Tongue (tissue), 2 donors: ENCODE measurements around the gene FRMD1. TPM values are rescaled to one million over a fixed set of nuclear protein-coding genes. Genes with fewer than 3 reads are reported as not detected.

Experiments used
- DNase-seq: peaks from one replicate; pipeline ENCODE4 v3.0.0-alpha.2; 2015
- total RNA-seq: library from RNA; depleted of rRNA; stranded (reverse); fragments of >200 nt; gene quantifications from one replicate; pipeline ENCODE4 v1.2.3, GENCODE V29; 2014

Gene FRMD1
- total RNA-seq, 1 donor from 2014 or later, result 0.41 TPM

GRCh38 chr6:168054765-168055560, 24.0 kb downstream of the FRMD1 start:
- peak; percentile 58 for DNase-seq

DNA sequence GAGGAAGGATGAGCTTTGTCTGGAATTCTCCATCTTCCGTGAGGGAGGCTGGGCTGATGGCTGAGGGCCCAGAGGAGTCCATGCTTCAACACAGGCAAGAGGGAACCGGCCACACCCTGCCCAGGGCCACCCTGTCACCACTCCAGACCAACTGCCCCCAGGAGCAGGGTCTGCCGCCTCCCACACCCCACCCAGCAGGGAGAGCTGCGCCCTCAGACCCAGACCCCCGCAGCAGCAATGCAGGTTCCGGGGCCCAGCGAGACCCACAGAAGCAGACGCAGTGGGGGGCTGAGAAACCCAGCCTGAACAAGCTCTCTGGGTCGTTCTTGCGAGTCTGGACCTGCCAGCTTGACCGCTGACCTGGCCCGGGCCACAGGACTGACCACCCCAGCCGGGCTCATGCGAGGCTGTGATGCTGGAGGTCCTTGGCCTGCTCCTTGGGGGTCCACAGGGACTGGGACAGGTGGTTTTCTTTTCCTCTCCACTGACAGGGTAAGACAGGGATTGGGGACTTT, 25.0 kb downstream of the FRMD1 start:
- no peak for DNase-seq

GRCh38 chr6:168053086-168053956, 25.7 kb downstream of the FRMD1 start:
- DNase-seq, result no peak

GRCh38 chr6:168052291-168052891, 26.6 kb downstream of the FRMD1 start:
- no peak for DNase-seq

GRCh38 chr6:168051648-168052047, 27.4 kb downstream of the FRMD1 start:
- DNase-seq, result no peak

DNA sequence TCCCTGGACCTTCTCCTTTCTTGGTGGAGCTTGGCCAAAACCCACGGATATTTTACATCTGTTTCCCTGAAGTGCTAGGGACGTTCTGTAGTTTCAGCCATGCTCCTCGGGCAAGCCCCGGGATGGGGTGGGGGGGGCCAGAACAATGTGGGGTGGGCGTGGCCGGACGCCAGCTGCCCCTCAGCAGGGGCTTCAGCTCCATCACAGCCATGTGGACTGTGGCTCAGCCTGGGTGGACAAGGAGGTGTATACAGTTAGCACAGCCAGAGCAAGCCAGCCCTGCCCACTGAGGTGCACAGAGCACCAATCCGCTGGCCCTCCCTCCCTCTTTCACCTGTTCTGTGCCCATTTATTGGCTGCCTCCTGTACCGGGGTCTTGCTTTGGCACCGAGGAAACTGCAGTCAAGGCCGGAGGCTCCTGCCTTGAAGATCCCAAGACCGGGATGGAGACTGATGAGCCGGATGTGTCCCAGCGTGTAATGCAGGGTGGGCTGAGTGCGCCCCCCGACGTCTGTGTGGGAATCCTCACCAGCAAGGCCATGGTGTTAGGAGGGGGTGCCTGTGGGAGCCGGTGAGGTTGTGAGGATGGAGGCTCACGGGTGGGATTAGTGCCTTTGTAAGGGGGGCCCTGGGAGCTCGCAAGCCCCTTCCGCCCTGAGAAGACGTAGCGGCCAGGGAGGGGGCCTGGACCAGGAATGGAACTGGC, 28.0 kb downstream of the FRMD1 start:
- peak; percentile 40 for DNase-seq

DNA sequence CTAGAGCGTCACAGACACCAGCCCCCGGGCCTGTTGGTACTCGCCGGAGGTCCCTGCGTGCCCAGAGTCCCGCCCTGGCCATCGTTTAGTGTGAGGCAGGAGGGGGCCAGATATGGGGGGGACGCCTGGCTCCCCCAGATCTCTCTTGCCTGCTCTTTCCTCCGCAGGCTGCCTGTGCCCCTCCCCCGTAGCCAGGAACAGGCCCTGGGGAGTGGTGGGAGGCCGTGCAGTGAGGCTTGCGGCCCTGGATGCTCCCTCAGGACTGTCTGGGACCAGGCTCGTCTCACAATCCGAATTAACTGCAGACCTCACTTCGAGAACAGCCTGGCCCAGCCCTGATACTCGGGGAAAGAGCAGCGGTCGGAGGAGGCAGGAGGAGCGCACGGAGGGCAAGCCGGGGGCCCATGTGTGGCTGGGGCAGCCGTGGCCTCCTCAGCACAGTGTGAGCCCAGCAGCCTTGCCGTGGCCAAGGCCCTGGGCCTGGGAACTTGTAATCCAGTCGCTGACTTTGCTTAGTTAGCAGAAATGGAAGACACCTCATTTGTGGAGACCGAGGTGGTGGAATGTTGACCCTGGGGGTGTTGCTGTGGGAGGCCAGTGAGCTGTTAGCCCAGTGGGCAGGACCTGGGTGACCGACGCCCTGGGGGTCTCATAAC, 28.7 kb downstream of the FRMD1 start:
- DNase-seq, result no peak

DNA sequence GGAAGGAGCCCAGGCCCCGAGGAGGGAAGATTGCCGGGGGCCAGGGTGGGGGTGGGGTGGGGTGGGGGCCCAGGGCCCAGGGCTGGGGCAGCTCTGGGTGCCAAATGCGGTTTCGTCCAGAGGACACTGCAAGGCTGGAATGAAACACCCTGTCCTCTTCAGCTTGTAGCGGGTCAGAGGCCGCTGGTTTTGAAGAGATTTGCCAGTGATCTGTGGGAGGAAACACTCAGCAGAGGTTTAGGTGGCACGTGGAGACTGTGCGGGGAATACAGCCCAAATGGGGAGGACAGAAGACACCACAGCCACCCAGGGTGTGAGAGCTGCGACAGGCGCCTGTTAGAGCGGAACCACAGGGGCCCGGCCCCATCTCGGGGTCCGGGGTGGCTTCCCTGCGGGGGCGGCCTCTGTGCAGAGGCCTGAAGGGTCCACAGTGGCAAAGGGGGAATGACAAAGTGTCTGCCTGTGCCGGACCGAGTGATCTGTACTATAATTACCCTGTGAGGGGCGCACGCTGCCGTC, 29.2 kb downstream of the FRMD1 start:
- DNase-seq, result no peak

GRCh38 chr6:168049277-168049676, 29.7 kb downstream of the FRMD1 start:
- no peak for DNase-seq

DNA sequence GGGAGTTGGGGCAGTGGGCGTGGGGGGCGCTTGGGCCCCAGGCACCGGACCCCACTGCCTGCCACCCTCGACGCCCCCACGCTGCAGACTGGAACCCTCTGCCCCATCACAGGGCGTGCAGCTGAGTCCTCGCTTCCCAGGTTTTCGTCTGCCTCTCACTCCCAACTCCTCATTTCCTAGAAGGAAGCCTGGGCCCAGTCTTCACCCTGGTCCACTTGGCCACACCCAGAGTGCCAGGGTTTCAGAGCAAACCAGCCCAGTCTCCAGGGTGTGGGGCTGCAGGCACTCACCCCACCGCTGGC, 30.3 kb downstream of the FRMD1 start:
- DNase-seq, result no peak

- DNase-seq, result peak; percentile 71
Measured at GRCh38 chr6:168047841-168048723, 30.9 kb downstream of the FRMD1 start.

DNA sequence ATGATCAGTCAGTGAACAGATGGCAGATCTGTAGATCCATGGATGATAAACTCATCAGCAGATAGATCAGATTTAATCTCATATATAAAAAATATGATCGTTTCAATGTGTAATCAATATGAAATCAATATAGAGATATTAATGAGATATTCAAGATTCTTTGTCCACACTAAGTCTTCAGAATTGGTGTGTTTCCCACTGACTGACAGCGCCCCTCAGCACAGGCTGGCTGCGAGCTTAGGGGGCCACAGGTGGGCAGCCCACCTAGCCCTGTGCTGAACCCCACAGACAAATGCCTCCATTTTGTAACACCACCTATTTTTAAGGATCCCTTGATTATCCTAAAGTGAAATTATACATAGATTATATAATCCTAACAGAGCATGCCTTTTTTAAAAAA, 32.3 kb downstream of the FRMD1 start:
- no peak for DNase-seq

DNA sequence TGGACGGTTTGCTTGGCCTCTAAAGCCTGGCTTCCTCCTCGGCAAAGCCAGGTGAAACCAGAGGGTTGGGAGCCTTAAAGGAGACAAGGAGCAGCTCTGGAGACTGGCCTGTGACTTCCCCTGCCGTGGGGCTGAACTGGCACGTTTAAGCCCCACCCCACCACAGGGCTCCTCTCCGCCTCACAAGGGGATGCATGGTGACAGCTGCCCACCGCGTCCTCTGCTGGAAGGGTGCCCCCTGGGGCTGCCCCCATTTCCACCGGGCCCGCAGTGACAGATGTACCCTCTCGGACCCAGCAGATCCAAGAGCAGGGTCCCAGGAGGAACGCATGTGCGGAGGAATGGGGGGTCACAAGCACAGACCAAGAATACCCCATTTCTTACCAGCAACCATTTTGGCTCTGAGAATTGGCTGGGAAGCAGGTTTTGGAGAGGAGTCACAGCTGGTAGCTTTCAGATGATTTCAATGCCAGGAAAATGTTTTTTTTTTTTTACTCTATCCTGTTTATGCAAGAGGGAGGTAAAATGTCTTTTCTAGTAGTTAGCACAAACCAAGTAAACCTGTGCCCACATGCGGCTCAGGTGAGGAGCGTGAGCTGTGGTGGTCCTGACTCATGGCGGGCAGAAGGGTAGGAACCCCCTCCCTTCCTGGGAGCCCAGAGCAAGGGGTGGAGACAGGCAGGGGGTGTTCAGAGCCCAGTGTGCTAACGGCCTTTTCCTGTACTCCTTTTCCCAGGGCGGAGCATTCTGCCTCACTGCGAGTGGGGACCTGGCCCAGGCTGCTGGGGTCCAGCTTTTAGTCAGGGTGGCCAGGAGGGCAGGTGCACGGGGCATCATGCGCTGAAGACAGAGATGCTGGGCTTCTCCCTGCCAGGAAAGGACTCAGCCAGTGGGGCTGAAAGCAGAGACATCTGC, 33.0 kb downstream of the FRMD1 start:
- DNase-seq, result peak; percentile 80

GRCh38 chr6:168045141-168045691, 33.8 kb downstream of the FRMD1 start:
- DNase-seq, result no peak

- DNase-seq, result no peak
Measured at GRCh38 chr6:168044521-168045130, 34.4 kb downstream of the FRMD1 start.

DNA sequence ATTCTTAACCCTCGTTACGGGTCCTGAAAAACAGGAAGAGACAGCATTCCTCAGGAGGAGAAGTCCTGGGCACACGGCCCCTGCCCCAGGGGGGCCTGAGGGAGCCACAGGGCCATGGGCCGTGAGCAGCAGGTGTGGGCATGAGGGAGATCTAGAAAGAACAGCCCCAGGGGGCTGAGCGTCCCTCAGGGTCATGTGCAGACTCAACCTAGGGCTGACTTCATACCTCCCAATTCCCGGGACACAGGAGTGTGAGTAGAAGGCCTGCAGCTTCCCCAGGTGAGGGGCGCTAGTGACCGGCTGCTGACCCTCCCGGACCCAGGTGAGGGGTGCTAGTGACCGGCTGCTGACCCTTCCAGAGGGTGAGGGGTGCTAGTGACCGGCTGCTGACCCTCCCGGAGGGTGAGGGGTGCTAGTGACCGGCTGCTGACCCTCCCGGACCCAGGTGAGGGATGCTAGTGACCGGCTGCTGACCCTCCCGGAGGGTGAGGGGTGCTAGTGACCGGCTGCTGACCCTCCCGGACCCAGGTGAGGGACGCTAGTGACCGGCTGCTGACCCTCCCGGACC, 35.1 kb downstream of the FRMD1 start:
- no peak for DNase-seq

GRCh38 chr6:168043193-168043847, 35.7 kb downstream of the FRMD1 start:
- no peak for DNase-seq
